Measurements from ENCODE around the gene ANKRD33.
"Not testable (repeated sequence)": the region's sequence is repeated elsewhere in the genome, so short reads cannot be mapped to it uniquely, and the experiment has no call there.

The ANKRD33 gene

GRCh38 chr12:51874486-51874885, 13.4 kb upstream of the ANKRD33 start:
- DNase-seq (ENCODE audit: insufficient read length, low spot score): no peak
- no peak for FAIRE-seq

GRCh38 chr12:51879102-51879501, 8.8 kb upstream of the ANKRD33 start:
- no peak for FAIRE-seq
- no peak for DNase-seq (ENCODE audit: insufficient read length, low spot score)

GRCh38 chr12:51883295-51883694, 4.6 kb upstream of the ANKRD33 start:
- FAIRE-seq (no peak), DNase-seq (ENCODE audit: insufficient read length, low spot score) (no peak)

GRCh38 chr12:51883998-51884675, 3.8 kb upstream of the ANKRD33 start:
- FAIRE-seq: no peak
- no peak for DNase-seq (ENCODE audit: insufficient read length, low spot score)

GRCh38 chr12:51884676-51885229, 3.1 kb upstream of the ANKRD33 start:
- DNase-seq (ENCODE audit: insufficient read length, low spot score) (no peak), FAIRE-seq (no peak)

- not testable (repeated sequence) for DNase-seq (ENCODE audit: insufficient read length, low spot score); FAIRE-seq
Measured at GRCh38 chr12:51885294-51886020, 2.4 kb upstream of the ANKRD33 start.

- FAIRE-seq (no peak), DNase-seq (ENCODE audit: insufficient read length, low spot score) (peak; percentile 89)
Measured at GRCh38 chr12:51886021-51886710, 1.7 kb upstream of the ANKRD33 start.

GRCh38 chr12:51888316-51889215, 663 bp downstream of the ANKRD33 start:
- DNase-seq (ENCODE audit: insufficient read length, low spot score) (no peak), FAIRE-seq (no peak)

- DNase-seq (ENCODE audit: insufficient read length, low spot score) (no peak), FAIRE-seq (no peak)
Measured at GRCh38 chr12:51889216-51890132, 1.6 kb downstream of the ANKRD33 start.

GRCh38 chr12:51890133-51890464, 2.2 kb downstream of the ANKRD33 start:
- FAIRE-seq: no peak
- DNase-seq (ENCODE audit: insufficient read length, low spot score): no peak

- no peak for FAIRE-seq
- no peak for DNase-seq (ENCODE audit: insufficient read length, low spot score)
Measured at GRCh38 chr12:51890511-51891171, 2.7 kb downstream of the ANKRD33 start.

GRCh38 chr12:51891843-51892242, 3.9 kb downstream of the ANKRD33 start:
- FAIRE-seq: no peak

GRCh38 chr12:51893786-51894185, 5.9 kb downstream of the ANKRD33 start:
- no peak for DNase-seq (ENCODE audit: insufficient read length, low spot score)
- no peak for FAIRE-seq

More at GRCh38 chr12:51891843-51892242, 3.9 kb downstream of the ANKRD33 start:
- no peak for DNase-seq (ENCODE audit: insufficient read length, low spot score)

- FAIRE-seq: no peak
- DNase-seq (ENCODE audit: insufficient read length, low spot score): no peak
Measured at GRCh38 chr12:51895378-51896135, 7.7 kb downstream of the ANKRD33 start.

GRCh38 chr12:51896236-51896635, 8.3 kb downstream of the ANKRD33 start:
- FAIRE-seq: no peak
- DNase-seq (ENCODE audit: insufficient read length, low spot score): no peak

GRCh38 chr12:51897181-51897580, 9.3 kb downstream of the ANKRD33 start:
- no peak for DNase-seq (ENCODE audit: insufficient read length, low spot score)

GRCh38 chr12:51898506-51898905, 10.6 kb downstream of the ANKRD33 start:
- DNase-seq (ENCODE audit: insufficient read length, low spot score): no peak
- FAIRE-seq: no peak

More at GRCh38 chr12:51897181-51897580, 9.3 kb downstream of the ANKRD33 start:
- no peak for FAIRE-seq

GRCh38 chr12:51898937-51899336, 11.0 kb downstream of the ANKRD33 start:
- FAIRE-seq (no peak), DNase-seq (ENCODE audit: insufficient read length, low spot score) (no peak)
